NOMO-1 (cell line): Measurements from ENCODE around the gene ABLIM2.

Experiments used
- DNase-seq, 2 experiments: peaks; one replicate each; lab custom pipeline; 2025; ENCODE audit not compliant: unreplicated experiment in 2 of 2; lab: John Stamatoyannopoulos, UW

Gene ABLIM2

GRCh38 chr4:8088966-8089491 is 69.6 kb downstream of the ABLIM2 start:
- DNase-seq, result no peak

DNA sequence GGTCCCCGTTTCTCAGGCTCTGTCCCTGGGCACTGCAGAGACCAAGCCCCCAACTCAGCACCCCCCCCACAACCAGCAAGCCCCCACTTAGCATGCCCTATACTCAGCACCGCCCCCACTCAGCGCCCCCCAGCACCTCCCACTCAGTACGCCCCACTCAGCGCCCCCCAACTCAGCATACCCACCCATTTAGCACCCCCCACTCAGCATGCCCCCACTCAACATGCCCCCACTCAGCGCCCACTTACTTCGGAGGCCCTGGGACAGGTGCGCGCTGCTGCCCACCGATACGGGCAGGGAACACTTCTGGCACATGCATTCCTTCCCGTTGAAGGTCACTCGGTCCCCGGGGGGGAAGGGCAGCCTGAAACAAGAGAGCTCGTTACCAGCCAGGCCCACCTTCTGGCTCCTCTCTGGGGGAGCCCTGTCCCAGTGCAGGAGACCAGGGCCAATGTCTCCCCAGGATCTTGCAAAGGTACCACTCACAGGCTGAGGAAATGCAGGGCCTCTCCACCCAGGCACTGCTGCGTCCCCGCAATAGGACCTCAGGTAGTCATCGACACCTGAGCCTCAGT is 70.6 kb downstream of the ABLIM2 start:
- no peak for DNase-seq

DNA sequence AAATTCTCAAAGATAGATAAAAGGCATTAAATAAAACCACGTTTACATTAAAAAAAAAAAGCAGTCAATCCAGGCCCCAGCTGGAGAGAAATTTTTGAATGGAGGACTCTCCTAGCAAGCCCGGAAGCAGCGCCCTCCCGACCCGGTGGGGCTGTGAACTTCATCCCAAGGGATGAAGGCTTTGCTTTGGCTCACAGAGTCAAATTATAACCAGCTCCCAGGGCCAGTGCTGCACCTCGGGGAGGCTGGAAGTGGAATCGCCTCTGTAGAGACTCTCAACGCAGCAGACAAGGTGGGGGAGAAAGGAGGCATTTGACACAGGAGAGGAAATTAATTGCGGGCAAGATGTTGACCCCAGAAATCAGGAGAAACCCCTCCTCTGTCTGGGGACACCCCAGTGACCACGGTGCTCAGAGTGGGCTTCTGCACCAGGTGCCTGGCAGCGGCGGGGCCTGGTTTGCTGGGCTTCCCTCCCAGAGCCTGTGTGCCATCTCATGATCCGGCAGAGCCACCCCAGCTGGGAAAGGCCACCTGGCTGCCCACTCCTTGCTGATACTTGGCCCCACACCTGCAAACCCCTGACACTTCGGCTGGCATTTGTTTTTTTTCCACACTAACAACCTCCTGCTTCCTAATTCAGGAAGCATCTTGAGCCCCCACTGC is 71.7 kb downstream of the ABLIM2 start:
- DNase-seq, result no peak

DNA sequence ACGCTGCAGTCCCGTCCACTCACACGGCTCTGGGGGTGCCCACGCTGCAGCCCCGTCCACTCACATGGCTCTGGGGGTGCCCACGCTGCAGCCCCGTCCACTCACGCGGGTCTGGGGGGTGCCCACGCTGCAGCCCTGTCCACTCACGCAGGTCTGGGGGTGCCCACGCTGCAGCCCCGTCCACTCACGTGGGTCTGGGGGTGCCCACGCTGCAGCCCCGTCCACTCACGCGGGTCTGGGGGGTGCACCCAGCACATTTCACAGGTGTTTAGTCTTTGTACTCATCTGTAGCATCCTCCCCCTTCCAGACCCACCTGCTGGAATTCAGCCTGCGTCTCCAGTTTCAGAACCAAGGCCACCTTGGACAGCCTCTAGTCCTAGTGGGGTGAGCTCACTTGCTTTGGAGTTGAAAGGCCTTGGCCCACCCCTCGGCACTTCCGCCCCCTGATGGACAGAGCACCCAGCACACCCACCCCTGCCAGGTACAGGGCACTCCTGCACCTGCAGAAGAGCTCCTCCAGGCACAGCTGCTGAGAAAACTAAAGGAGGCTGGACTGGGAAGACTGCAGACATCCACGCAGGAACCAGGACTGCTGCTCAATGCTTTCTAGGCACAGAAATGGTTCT is 73.0 kb downstream of the ABLIM2 start:
- no peak for DNase-seq

- DNase-seq, result no peak
These were observed 73.7 kb downstream of the ABLIM2 start for GRCh38 chr4:8084712-8085490.

- no peak for DNase-seq
These were observed 74.5 kb downstream of the ABLIM2 start for GRCh38 chr4:8084031-8084660.

DNA sequence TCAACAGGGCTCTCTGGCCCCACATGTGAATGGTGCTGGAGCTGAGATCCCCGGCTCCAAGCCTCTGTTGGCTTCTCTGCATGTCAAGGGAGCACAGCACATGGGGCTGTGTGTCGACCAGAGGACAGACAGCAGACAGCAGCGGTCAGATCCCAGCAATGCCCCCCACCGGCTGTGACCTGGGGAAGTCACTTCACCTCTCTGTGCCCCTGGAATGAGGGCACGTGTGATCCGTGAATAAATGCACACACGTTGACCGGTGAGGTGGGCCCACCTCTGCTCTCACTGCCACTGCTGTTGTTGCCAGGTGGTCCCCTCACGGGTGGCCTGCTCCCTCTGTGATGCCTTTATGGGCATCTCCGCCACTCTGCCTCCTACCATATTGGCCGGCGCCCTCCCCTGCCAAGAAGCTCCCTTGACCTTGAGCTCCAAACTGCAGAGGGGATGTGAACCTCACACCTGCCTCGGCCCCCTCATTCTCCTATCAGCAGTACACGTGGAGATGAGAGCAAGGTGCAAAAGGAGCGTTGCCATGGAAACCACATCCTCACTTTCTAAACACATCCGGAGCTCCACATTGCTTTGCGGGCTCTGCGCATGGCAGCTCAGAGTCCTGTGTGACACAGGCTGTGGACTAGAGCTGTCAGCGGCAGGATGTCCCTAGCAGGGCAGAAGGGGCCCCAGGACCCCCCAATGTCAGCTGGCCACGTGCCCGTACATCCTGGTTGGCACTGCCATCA is 75.4 kb downstream of the ABLIM2 start:
- no peak for DNase-seq

DNA sequence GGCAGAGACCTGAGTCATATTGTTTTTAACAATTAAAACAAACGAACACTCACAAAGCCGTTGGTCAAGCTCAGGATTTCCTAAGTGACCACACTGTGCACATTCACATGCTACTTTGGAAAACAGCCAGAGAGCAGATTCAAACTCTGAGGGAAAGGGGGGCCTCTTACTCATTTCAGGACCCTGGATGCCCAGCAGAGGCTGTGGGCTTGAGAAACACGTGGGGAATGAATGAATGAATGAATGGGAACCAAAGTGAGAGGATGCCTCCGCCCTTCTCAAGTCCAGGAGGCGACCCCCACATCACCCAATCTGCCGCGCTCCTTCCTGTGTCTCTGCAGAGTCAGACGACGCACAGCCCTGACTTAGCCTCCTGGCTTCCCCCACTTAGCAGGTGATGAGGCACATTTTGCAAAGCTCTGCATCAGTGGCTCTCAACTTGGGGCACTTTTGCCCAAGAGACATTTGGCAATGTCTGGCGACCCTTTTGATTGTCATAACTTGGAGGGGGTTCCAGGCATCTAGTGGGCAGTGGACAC is 76.0 kb downstream of the ABLIM2 start:
- no peak for DNase-seq

GRCh38 chr4:8081621-8082516 is 76.7 kb downstream of the ABLIM2 start:
- no peak for DNase-seq

GRCh38 chr4:8081171-8081570 is 77.4 kb downstream of the ABLIM2 start:
- DNase-seq, result no peak

DNA sequence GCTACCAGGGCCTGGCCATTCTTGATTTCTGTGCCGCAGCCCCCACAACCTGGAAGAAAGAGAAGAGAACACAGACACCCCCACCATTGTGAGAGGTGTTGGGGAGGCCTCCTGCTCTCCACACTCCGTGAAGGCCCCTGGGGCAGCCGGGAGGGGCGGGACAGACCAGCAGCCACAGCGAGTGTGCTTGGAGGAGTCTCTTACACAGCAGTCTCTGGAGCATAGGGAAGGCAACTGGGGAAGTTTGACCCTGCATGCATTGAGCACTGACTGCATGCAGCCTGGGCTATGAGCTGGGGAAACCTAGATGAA is 77.9 kb downstream of the ABLIM2 start:
- no peak for DNase-seq

GRCh38 chr4:8079916-8080753 is 78.5 kb downstream of the ABLIM2 start:
- DNase-seq, result no peak

GRCh38 chr4:8079031-8079885 is 79.4 kb downstream of the ABLIM2 start:
- DNase-seq, result peak; percentile 42 to 69

DNA sequence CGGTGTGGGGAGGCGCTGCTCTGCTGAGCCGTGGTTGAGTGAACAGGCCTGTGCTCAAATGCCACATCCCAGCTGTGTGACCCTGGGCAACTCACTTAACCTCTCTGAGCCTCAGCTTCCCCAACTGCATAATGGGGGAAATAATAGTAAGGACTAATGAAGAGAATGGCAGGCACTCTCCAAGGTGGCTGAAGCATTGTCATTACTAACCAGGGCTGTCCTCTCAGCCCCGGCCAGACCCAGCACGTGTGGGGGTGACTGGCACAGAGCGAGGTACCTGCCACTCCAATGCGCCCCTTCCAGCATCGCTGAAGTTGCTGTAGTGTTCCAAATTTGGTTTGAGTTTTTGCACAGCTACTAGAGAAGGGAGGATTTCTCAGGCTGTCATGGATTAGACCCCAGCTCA is 80.0 kb downstream of the ABLIM2 start:
- no peak for DNase-seq

DNA sequence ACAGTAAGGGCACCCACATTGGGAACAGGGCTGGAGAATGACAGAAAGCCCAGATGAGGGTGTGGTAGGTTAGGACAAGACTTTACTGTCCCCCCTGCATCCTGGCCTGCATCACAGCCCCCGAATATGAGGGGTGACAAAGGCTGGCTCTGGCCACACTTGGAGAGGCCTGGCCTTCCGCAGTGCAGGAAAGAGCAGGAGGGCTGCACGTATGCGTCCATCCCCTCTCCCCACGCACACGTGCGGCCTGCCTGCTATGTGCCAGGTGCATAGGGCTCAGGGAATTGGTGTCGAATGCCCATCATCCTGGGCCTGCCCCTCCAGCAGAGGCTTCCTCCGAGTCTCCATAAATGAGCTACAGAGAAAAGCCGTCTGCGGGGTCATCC is 80.5 kb downstream of the ABLIM2 start:
- DNase-seq, result no peak

DNA sequence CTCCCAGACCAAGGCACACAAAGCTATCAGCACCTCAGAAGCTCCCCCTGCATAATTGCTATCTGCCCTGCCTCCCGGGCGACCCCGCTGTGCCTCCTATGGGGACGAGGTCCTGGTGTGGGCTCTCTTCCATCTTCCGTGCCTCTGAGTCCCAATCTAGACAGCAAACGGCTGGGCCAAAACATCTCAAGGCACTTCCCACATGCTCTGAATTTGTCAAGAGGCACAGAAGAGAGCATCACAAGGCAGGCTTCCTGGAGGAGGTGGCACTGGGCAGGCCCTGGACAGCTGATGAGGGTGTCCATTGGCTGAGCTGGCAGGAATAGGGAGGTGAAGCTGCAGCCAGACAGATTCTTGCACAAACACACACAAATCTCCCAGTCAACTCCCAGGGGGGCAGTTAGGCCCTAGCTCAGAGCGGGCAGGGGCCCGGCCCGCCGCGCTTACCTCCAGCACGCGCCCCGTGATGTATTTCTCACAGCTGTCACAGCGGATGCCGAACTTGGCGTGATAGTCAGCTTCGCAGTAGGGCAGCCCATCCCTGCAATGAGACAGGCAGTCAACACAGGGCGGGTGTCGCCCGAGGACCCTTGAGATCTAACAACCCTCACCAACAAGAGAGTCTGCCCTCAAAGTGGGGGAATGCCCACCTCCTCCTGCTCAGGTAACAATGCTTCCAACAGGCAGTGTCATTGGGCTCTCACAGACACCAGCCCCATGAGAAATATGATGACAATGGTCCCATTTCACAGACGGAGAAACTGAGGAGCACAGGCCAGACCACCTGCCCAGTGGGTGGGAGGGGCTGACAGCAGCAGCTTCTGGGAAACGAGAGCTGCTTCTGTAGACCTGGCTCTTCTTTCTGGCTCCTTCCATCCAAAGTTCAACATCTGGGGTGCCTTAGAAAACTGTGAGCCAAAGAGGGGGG is 81.2 kb downstream of the ABLIM2 start:
- no peak for DNase-seq
